ENCODE measurements around the gene SLC1A3. TPM values are rescaled to one million over a fixed set of nuclear protein-coding genes. Genes with fewer than 3 reads are reported as not detected.

The SLC1A3 gene
- total and polyA plus RNA-seq, 2 of the 4 experiments (the other 2 are of a cell fraction): 0.27 to 1.3 TPM

DNA sequence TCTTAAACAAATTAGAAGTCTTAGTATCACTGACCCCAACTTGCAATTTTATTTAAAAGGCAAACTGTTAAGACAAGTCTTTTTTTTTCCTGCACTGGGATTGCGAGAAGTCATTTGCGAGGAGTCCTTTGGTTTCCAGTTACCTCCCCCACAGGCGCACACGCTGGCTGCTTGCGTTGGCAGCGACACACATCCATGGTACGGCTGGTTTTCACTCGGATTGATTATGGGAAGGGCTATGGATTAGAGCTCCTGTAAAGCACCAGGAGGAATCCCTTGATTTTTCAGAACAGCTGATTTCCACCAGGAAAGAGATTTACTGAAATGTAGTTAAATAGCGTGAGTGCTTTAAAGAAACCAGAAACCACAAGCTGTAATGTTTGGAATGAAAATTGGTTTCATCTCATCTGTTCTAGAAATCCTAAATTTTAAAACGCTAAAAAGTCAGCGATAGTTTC is 737 bp downstream of the SLC1A3 start:
- Histone ChIP-seq H3K9ac (ENCODE audit: low read depth, low read length) (no peak overlapping the region), H3K4me1 (ENCODE audit: control insufficient read depth, insufficient read depth, low read length) (no peaks in the 10 kb centered on the region), H2AK5ac (ENCODE audit: low read depth, low read length) (no peak overlapping the region), H3K9me1 (ENCODE audit: insufficient read depth, low read length) (no peaks in the 10 kb centered on the region), H2BK20ac (ENCODE audit: low read depth, low read length) (no peak overlapping the region), H3K18ac (ENCODE audit: low read depth, low read length) (no peak overlapping the region), H3K79me1 (ENCODE audit: low read depth in 1 of 2, low read length in 2 of 2) (no peaks in the 10 kb centered on the region), H3K4ac (ENCODE audit: low read depth, low read length) (no peak overlapping the region), H2AFZ (replicated peaks; ENCODE audit: low read length, poor library complexity) (peak overlapping the region; percentile 50), H2BK120ac (ENCODE audit: low read depth, low read length) (no peak overlapping the region), H3K56ac (ENCODE audit: extremely low read depth, insufficient read depth, low read length) (no peak overlapping the region), H3K36me3 (ENCODE audit: control insufficient read depth, insufficient read depth, low read length) (no peaks in the 10 kb centered on the region), H4K5ac (ENCODE audit: low read depth, low read length) (no peak overlapping the region), H3K27ac (ENCODE audit: insufficient read depth, low read length) (no peak overlapping the region), H2BK15ac (ENCODE audit: low read depth, low read length) (no peak overlapping the region), H4K20me1 (ENCODE audit: insufficient read depth, low read length) (no peaks in the 10 kb centered on the region), H3K4me3 (ENCODE audit: insufficient read depth, low read depth, low read length) (peak overlapping the region; percentile 47), H2BK5ac (ENCODE audit: low read depth, low read length, poor library complexity, severe bottlenecking) (no peak overlapping the region), H3K27me3 (ENCODE audit: control insufficient read depth, insufficient read depth, low read length) (no peaks in the 10 kb centered on the region; the same call in 1 of the 2 replicates), H3K14ac (replicated peaks; ENCODE audit: low read depth, low read length) (no peak overlapping the region), H3K9me3 (ENCODE audit: control insufficient read depth, insufficient read depth, low read length) (no peaks in the 10 kb centered on the region), H4K8ac (ENCODE audit: low read depth in 2 of 2, low read length in 2 of 2) (no peak overlapping the region), H4K91ac (ENCODE audit: insufficient read depth, low read depth, low read length) (no peak overlapping the region), H2AK9ac (replicated peaks; ENCODE audit: low read depth, low read length, poor library complexity) (no peak overlapping the region), H3K4me2 (ENCODE audit: low read depth, low read length) (peak overlapping the region; percentile 94), H3K23ac (ENCODE audit: low read depth, low read length) (no peak overlapping the region; the same call in 1 of the 2 replicates)
- ChIA-PET POLR2A (ENCODE audit: unreplicated experiment) (no interaction called here), CTCF (interaction anchor here (0.6 to 0.7 kb wide), 2 partner anchors 29 to 996 kb away, joined by 4 read pairs; no protein-coding TSS in a partner anchor)
- in situ Hi-C loops (cut with MboI; ENCODE audit: low sequenced_read_pairs): no loop called here
- BruUV-seq (replicated peaks): no TSS peak
- peak; percentile 30 for DNase-seq
- WGBS, 2 experiments (ENCODE audit: extremely low coverage in 2 of 2, insufficient read length in 1 of 2): 0% methylated on average over 4 of the region's 11 CpGs; no CpG with 5 or more reads in 1 of the 2 experiments
- ATAC-seq (ENCODE audit: low read depth): peak; percentile 49
- no peak for TF ChIP-seq MAZ (IDR thresholded peaks at IDR 0.05; ENCODE audit: borderline replicate concordance, low read depth, low read length)
- TF ChIP-seq, protein P1, sequence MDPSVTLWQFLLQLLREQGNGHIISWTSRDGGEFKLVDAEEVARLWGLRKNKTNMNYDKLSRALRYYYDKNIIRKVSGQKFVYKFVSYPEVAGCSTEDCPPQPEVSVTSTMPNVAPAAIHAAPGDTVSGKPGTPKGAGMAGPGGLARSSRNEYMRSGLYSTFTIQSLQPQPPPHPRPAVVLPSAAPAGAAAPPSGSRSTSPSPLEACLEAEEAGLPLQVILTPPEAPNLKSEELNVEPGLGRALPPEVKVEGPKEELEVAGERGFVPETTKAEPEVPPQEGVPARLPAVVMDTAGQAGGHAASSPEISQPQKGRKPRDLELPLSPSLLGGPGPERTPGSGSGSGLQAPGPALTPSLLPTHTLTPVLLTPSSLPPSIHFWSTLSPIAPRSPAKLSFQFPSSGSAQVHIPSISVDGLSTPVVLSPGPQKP (IDR thresholded peaks at IDR 0.05; ENCODE audit: borderline replicate concordance, low read depth, low read length): no peak
- intact Hi-C loops (cut with micrococcal nuclease): loop anchor here (2.0 to 5.0 kb wide), 2 partner anchors 50 to 85 kb away; no protein-coding TSS in a partner anchor
- dilution Hi-C loops (cut with HindIII; ENCODE audit: low sequenced_read_pairs, unreplicated experiment): no loop called here
